Activated CD8-positive, alpha-beta memory T cell treated with anti-CD3 and anti-CD28 coated beads for 24 hours (primary cell): ENCODE data around the gene PBX2.
"Not testable (repeated sequence)": the region's sequence is repeated elsewhere in the genome, so short reads cannot be mapped to it uniquely, and the experiment has no call there.

Experiments
- DNase-seq: peaks from one replicate; pipeline ENCODE4 v3.0.0-alpha.2; 2020

PBX2 gene

DNA sequence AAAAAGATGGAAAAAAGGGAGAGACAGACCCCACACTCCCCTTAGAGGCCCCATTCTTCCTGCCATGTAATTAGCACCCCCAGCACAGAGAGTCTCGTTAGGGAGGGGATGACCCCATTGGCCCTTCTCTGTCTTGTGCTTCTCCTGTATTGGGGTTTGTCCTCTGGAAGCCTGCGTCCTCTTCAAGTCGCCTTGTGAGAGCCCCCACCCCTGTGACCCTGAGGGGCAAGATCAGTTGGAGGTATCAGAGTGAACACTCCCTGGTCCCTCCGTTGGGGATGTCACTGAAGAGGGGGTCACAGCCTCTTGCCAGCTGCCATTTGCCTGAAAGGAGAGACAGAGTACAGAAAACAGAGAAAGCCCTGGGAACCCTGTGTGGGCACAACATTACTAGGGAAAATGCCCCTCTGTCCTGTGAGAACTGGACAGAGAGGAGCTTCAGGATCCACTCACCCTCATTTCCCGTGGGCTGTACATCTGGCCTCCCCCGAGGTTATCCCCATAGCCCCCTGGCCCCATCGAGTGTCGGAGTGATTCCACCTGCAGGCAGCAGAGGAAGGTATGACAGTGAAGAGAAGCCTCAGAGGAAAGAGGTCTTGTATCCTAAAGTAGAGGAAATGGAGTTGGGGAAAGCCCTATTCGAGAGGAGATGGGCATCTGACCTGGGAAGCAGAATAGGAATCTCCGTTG, 3.7 kb downstream of the PBX2 start:
- DNase-seq, result not testable (repeated sequence)

GRCh38 chr6:32185681-32186131, 4.3 kb downstream of the PBX2 start:
- DNase-seq, result peak; percentile 71

DNA sequence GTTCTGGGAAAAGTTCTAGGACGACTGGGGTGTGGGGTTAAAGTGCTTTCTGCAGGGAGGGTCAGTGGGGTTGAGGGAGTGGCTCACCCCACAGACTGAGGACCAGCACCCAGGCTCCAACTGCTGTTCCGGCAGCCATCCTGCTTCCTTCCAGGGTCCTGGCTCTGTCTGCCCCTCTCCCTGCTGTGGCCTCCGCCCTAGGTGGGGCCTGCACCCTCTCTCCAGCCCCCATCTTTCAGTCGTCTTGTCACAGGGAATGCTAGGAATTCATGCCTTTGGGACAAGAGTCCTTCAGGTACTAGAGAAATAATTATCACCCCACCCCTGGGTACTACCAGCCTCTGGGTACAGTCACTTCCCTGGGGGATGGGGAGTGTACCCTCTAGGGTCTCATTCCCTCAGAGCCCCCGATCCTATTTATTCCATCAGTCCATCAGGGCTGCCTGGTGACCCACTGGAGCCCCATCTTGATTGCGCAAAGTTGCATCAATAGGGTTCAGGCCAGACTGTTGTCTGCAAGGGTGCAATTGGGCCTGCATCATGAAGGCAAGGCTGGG, 5.8 kb downstream of the PBX2 start, which contains the start of gene AGER:
Gene AGER, minus strand, starts transcription at position 170 of the 557 bp plus-strand sequence. Its CDS starts 31 bp downstream, at position 139.
- DNase-seq, result peak; percentile 56

GRCh38 chr6:32183483-32184083, 6.4 kb downstream of the PBX2 start:
- no peak for DNase-seq

DNA sequence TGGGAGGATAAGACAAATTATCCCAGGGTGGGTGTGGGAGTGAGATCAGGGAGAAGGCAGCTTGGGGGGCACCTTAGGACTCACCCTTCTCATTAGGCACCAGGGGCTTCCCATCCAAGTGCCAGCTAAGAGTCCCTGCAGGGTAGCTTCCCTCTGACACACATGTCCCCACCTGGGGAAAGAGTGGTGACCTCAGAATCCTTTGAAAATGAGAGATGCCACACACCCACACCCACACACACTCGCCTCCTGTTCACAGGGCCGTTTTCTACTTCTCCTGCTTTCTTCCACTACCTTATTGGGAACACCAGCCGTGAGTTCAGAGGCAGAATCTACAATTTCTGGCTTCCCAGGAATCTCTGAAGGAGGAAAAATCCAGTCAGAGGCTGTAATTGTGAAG, 7.0 kb downstream of the PBX2 start:
- DNase-seq, result peak; percentile 55

- no peak for DNase-seq
Measured at GRCh38 chr6:32182555-32182981, 7.4 kb downstream of the PBX2 start.

- no peak for DNase-seq
Measured at GRCh38 chr6:32181915-32182529, 8.0 kb downstream of the PBX2 start.

DNA sequence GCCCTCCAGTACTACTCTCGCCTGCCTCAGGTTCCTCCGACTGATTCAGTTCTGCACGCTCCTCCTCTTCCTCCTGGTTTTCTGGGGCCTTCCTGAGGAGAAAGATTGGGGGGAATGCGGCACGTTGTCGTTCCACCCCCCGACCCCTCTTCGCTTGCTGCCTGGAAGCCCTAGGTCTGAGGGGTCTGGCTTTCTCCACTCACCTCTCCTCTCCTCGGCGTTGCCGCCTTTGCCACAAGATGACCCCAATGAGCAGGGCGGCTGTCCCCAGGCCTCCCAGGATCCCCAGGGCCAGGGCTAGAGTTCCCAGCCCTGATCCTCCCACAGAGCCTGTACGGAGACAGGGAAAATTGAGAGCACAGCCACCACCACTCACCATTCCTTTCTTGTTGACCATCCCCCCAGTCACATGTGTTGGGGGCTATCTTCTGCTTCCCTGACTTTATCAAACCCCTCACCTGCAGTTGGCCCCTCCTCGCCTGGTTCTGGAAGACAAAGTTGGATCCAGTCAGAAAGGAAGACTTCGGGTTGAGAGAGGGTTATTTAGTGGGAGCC, 8.8 kb downstream of the PBX2 start:
- no peak for DNase-seq

- no peak for DNase-seq
Measured at GRCh38 chr6:32179766-32180405, 10.1 kb downstream of the PBX2 start.

DNA sequence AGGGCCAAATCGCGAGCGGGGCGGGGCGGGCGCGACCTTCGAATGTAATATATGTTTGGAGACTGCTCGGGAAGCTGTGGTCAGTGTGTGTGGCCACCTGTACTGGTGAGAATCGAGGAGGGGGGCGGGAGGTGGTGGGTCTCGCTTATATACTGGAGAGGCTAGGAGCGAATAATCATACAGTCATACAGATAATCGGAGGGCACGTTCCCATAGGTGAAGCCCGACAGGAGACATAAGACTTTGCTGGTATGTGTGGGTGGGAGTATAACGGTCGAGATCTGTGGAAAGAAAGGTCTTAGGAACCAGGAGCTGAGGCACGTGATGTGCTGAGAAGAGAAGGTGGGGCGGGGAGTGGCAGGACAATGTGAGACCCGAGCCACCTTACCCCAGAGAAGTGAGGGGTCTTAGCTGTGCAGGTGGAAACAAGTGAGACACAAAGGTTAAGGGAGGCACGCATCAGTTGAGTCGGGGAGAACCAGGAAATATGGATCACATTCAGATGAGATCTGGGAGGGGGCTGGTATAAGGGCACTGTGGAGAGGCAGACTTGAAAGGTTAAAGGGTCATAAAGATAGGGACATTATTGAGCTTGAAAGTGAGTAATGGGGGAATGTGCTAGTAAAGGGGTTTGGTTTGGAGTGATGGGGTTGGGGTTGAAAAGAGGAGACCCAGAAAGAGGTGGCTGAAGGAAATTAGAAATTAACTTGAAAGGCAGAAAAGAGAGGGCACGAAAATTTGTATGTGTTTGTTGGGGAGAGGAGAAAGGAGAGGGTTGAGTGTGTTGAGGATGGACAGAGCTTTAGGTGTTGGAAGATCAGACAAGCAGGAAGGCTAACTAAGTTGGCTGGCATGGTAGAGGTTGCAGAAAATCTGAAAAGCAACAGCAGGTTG, 11.2 kb downstream of the PBX2 start:
- DNase-seq, result peak; percentile 85

- DNase-seq, result peak; percentile 91
Measured at GRCh38 chr6:32177788-32178546, 12.0 kb downstream of the PBX2 start, which contains the start of gene RNF5. Gene RNF5, plus strand, starts transcription at chr6:32178405. Its CDS starts 107 bp downstream, at chr6:32178512.

- DNase-seq, result no peak
Measured at GRCh38 chr6:32177183-32177787, 12.7 kb downstream of the PBX2 start.

DNA sequence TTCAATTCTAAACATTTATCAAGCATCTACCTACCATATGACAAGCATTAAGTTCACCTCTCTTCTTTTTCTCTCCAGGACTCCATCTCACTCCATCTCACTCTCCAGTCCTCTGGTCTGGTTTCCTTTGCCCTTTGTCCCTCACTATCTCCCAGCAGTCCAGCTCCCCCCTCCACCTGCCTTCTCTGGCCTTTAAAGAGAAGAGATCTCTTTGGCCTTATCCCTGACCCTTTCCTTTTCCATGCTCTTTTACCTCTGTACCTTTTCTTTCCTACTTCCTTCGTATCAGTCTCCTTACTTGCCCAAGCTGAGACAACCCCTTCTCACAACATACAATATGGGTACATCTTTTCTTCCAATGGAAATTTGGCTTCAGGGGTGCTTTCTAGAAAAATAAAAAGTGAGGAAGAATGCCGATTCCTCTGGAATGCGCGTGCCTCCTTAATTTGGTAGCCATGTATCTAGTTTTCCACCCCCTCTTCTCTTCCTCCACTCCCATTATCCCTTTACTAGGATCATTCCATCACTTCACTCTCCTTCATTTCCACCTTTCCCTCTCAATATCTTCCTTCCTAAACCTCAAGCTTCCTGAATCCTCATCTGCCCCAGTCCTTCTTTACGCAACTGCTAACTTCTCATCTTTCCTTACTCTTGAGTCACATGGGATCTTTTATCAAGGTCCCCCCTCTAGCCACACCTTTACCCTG, 13.4 kb downstream of the PBX2 start:
- no peak for DNase-seq

DNA sequence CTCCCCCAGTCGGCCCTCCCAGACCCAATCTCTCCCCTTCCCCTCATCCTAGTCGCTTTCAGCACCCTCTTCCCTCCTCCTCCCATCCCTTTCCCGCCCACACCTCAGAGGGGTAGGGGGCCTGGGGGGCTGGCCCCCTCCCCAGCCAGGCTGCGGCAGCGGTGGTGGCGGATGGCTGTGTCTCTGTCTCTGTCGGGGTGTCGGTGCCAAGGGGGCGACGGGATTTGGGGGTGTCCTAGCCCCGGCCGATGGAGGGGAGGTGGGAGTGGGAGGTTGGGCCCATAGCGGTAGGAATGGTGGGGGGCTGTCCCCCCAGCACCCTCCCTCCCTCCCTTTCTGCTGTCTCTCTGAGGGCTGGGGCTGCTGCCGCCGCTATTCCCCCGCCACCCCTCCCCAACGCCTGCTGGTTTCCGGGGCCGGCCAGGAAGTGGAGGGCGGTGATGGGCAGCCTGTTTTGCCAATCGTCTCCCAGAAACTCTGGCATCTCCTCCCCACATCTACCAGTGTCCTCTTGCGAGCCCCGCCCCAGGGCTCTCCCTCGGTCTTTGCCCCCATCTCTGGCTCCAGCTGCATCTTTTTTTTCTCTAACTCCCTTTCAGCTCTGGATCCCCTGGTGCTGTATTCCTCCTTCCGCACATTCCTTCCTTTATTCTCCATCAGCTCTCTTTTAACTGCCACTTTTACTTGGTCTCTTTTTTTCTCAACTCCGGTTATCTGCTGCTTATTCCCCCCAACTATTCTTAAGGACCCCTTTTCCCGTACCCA, 14.1 kb downstream of the PBX2 start, which contains the start of gene AGPAT1:
Gene AGPAT1, minus strand, starts transcription at position 374 of the 765 bp plus-strand sequence. CDS start 4,588 bp downstream, outside the sequence.
- DNase-seq, result peak; percentile 99

- DNase-seq, result no peak
Measured at GRCh38 chr6:32175322-32175710, 14.7 kb downstream of the PBX2 start.

DNA sequence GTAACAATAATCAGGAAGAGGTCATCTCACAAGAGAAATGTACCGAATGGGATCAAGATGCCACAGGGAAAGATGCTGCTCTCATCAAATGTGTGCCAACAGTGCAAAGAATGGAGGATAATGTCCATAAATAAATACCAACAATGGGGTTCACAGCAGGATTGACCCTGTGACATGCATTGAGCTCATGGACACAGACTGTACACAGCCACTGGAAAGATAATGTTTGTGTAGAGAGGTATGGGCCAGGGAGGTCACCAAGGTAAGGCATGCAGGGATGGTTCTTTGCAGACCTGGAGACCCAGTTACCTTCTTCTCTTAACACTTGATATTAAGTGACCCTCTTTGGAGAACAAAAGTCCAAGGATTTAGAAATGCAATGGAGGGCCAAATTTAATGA, 15.6 kb downstream of the PBX2 start:
- DNase-seq, result no peak

DNA sequence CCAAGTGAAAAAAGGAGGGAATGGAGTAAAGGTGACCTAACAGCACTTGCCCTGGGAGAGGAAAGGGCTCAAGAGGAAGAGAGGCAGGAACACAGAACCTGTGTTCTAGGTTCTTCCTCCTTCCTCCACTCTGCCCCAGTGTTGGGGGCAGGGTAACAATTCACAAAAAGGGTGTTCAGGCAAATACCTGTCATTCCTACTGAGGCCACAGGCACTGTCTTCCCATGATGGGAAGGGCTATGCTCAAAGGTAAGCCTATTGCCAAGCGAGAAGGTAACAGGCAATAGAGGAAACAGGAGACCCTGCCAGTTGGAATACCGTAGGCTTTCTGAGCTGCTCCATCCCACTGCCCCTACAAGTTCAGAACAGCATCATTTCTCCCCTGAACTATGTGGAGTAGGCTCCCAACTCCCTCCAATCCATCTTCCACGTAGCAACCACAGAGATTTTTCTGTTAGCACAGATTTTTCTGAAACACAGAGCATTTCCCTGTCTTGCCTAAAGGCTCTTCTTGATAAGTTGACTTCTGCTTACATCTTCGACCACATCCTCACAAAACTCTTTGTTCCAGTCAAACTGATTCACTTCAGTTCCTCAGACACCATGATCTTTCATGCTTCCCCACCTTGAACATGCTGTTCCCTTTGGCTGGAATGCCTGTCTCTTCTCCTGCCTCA, 16.8 kb downstream of the PBX2 start:
- DNase-seq, result no peak

DNA sequence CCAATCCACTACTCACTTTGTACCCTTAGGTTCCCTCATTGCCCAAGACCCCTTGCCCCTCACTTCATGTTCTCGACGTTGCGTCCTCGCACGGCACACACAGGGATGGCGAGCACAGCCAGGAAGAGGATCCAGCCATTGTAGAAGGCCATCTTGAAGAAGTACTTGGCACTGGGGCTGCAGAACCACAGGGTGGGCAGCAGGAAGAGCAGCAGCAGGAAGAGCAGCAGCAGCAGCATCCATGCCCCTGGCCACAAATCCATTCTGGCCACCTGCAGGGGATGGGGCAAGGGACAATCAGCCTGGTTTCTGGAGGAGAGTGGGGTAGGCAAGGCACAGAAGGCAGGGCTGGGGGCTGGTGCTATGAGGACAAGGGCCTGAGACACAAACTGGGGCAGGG, 18.8 kb downstream of the PBX2 start:
- no peak for DNase-seq
